Breast epithelium (tissue), 3 donors: ENCODE results near the gene GABRR2.

Experiments used
- CTCF ChIP-seq, 3 donors: fragments of 450-650 bp; IDR thresholded peaks; one replicate each; pipeline ENCODE4 v1.5.1; 2016 to 2017; ENCODE audit warnings: antibody characterized with exemption in 3 of 3, mild to moderate bottlenecking in 3 of 3, moderate library complexity in 3 of 3
- POLR2A ChIP-seq: fragments of 450-650 bp; IDR thresholded peaks from one replicate; pipeline ENCODE4 v1.6.1; 2016; ENCODE audit warnings: antibody characterized with exemption, mild to moderate bottlenecking, moderate library complexity

GRCh38 chr6:89281779-89282246 is 33.3 kb downstream of the GABRR2 start:
- no peak for TF ChIP-seq CTCF (IDR thresholded peaks at IDR 0.05)
- no peak for TF ChIP-seq POLR2A
